Psoas muscle (tissue), 8 donors: ENCODE results near the gene DYNLT1. TPM values are rescaled to one million over a fixed set of nuclear protein-coding genes. Genes with fewer than 3 reads are reported as not detected.

Source experiments
- ATAC-seq, 4 donors: fragments of 200-7000 bp; cut with Tn5 transposase; one replicate each; pipeline ENCODE4 v1.9.1; 2020; ENCODE audit warnings: moderate library complexity in 3 of 4, mild to moderate bottlenecking in 2 of 4
- DNase-seq, 2 donors: peaks; one replicate each; pipeline ENCODE4 v3.0.0-alpha.2; 2020
- H3K27ac ChIP-seq: fragments of 200-600 bp; one replicate; pipeline ENCODE4 v1.8.0; 2022
- H3K27me3 ChIP-seq, 3 donors: fragments of 200-600 bp in 1 of 3; one replicate each; pipeline versions ENCODE4 v1.6.1 to v1.8.0; 2013 to 2022; ENCODE audit warnings: low read length in 2 of 3, mild to moderate bottlenecking in 2 of 3, moderate library complexity in 1 of 3; ENCODE audit not compliant: insufficient read depth in 3 of 3
- H3K36me3 ChIP-seq, 2 donors: fragments of 200-600 bp in 1 of 2; one replicate each; pipeline versions ENCODE4 v1.6.1 to v1.8.0; 2013 to 2022; ENCODE audit warnings: low read depth in 1 of 2, mild to moderate bottlenecking in 1 of 2, moderate library complexity in 1 of 2; ENCODE audit not compliant: insufficient read depth in 1 of 2
- H3K4me1 ChIP-seq: fragments of 200-600 bp; one replicate; pipeline ENCODE4 v1.8.0; 2022
- H3K4me3 ChIP-seq: fragments of 200-600 bp; one replicate; pipeline ENCODE4 v1.8.0; 2022; ENCODE audit warnings: mild to moderate bottlenecking
- H3K9me3 ChIP-seq: fragments of 200-600 bp; one replicate; pipeline ENCODE4 v1.8.0; 2022
- CTCF ChIP-seq: fragments of 200-600 bp; IDR thresholded peaks from one replicate; pipeline ENCODE4 v1.8.0; 2022; ENCODE audit warnings: antibody characterized with exemption
- WGBS, 3 donors: extraction: QIAGEN DNeasy Blood & Tissue Kit; methylation state at CpG; one replicate each; pipeline versions ENCODE4 v1.1.6 to v1.1.7; 2013; 5-methylcytosine and 5-hydroxymethylcytosine counted together
- intact Hi-C, 2 donors: fragments of 100-400 bp; cut with DNase I; formaldehyde crosslinking; loops; one replicate each; pipeline versions ENCODE4 v1.11.0 to v1.14.2; 2022
- polyA plus RNA-seq, 3 donors: library from polyadenylated mRNA; stranded (reverse); fragments of 200-250 nt; gene quantifications; one replicate each; pipeline ENCODE4 v1.2.3, GENCODE V29; 2013
- total RNA-seq, 4 donors: library from RNA; stranded (reverse); fragmentation: NEBNext Ultra II Directional in 2 of 4; extraction: Animal tissue kit (Norgen Biotek cat#: 25700) in 2 of 4; gene quantifications; one replicate each; pipeline versions ENCODE4 v1.2.1 to v1.2.4, GENCODE V29; 2021 to 2023
- donor health status: healthy with polysubstance abuse.
- donor health status: DM: no; HTN: no; CAD: no; lungs with moderate emphysema.
- donor health status: Bipolar disorder and iron deficiency.
- donor health status: healthy.
- donor health status: DM: yes; HTN: yes; CAD: no.
- donor health status: DM: no; HTN: no; CAD: no.
- donor health status: DM: no; HTN: no; CAD: no.
- donor health status: DM: yes; HTN: yes; CAD: no.

DYNLT1 gene
- total and polyA plus RNA-seq, 7 donors: 112 to 202 (median 146) TPM

DNA sequence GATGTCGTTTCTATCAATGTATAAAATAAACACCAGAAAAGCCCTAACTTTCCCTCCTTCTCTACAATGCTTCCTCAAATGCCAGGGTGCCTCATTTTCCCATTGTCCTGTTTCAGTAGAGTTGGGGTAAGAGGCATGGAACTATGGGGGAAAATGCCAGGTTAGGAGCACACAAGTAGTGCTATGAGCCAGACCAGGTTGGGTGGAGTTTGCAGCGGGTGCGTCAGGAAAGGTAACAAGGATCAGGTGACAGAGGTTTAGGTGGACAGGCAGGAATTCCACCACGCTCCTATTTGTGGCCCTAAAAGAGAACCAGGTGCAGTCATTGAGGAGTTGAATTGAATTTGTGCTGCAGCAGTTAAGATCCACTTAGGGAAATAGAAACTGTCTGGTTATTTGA lies 41.8 kb upstream of the DYNLT1 start:
- DNase-seq (no peak), ATAC-seq (no peak)
- 87 to 91% (median 89%) methylated on average over 4 of the region's 4 CpGs for WGBS, 3 donors
- Histone ChIP-seq H3K4me3 (no peak overlapping the region), H3K27me3 (no peaks in the 10 kb centered on the region), H3K4me1 (peaks cover 8% of the 10 kb centered on the region), H3K36me3 (peaks cover 0 to 9% of the 10 kb centered on the region in 2 donors), H3K27ac (no peak overlapping the region), H3K9me3 (no peaks in the 10 kb centered on the region)
- TF ChIP-seq CTCF: no peak
- intact Hi-C loops: no loop called here

DNA sequence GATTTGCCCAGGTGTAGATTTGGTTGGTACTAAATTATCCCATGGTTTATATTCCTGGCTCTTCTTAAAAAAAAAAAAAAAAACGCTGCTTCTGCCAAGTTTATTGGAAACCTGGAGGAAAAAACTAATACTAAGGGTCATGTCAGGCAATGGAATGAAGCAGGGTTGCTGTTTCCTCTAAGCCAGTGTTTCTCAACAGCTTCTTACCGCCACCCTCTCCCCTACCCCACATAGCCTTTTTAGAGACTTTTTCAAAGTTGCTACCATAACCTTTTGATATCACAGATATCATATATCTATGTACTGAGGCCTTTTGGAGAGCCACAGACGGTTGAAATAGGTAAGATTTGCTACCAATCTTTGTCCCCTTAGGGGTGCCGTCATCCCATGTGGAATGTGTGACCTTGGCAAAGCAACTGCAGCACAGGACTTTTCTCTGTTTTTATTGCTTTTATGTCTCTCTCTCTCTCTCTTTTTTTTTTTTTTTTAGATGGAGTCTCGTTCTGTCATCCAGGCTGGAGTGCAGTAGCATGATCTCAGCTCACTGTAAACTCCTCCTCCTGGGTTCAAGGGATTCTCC lies 40.3 kb upstream of the DYNLT1 start:
- ATAC-seq (peak in 2 of 4 donors; percentile 16 to 42), DNase-seq (no peak)
- peaks cover 0 to 9% of the 10 kb centered on the region in 2 donors for H3K36me3 ChIP-seq

DNA sequence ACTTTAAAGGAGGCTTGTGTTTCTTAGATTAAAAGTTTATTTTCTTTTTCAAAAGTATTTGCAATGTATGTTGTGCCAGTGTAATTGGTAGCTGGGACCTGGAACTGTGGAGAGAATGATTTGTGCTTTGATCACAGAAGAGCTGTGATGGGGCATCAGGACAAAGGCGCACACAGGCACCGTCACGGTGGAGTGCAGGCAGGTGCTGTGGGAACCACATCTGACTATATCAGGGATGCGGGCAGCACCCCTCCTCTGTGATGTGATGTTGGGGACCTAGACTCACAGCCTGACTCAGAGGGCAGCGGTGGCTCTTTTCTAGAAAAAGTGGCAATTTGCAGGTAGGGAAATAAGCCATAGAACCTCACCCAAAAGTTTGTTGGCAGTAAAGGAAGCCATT lies 39.8 kb upstream of the DYNLT1 start:
- intact Hi-C loops: no loop called here
- no peak for TF ChIP-seq CTCF
- Histone ChIP-seq H3K4me3 (no peak overlapping the region), H3K9me3 (no peaks in the 10 kb centered on the region), H3K4me1 (peaks cover 8% of the 10 kb centered on the region), H3K27me3 (no peaks in the 10 kb centered on the region), H3K36me3 (peaks cover 0 to 9% of the 10 kb centered on the region in 2 donors), H3K27ac (no peak overlapping the region)
- WGBS, 3 donors: 90 to 98% (median 95%) methylated on average over 5 of the region's 5 CpGs
- no peak for DNase-seq
- no peak for ATAC-seq

More for the DNA sequence above, 40.3 kb upstream of the DYNLT1 start:
- no peaks in the 10 kb centered on the region for H3K9me3 ChIP-seq
- no peak overlapping the region for H3K4me3 ChIP-seq
- 19 to 50% (median 20%) methylated on average over 5 of the region's 5 CpGs for WGBS, 3 donors
- TF ChIP-seq CTCF: no peak
- peaks cover 8% of the 10 kb centered on the region for H3K4me1 ChIP-seq
- no peak overlapping the region for H3K27ac ChIP-seq
- no peaks in the 10 kb centered on the region for H3K27me3 ChIP-seq
- intact Hi-C loops: no loop called here

DNA sequence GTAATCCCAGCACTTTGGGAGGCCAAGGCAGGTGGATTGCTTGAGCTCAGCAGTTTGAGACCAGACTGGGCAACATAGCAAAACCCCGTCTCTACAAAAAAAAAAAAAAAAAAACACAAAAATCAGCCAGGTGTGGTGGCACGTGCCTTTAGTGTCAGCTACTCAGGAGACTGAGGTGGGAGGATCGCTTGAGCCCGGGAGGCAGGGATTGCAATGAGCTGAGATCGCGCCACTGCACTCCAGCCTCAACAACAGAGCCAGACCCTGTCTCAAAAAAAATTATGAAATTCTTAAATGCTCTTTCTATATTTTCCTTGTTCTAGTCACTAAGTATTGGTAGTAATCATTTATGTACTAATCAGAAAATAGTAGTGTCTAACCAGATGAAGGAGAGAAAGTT lies 35.9 kb upstream of the DYNLT1 start:
- no peaks in the 10 kb centered on the region for H3K9me3 ChIP-seq
- peaks cover 8% of the 10 kb centered on the region for H3K4me1 ChIP-seq
- H3K27ac ChIP-seq: no peak overlapping the region
- no peak for ATAC-seq
- WGBS, 3 donors: 92 to 97% (median 94%) methylated on average over 6 of the region's 6 CpGs
- intact Hi-C loops: no loop called here
- no peak overlapping the region for H3K4me3 ChIP-seq
- DNase-seq: no peak
- no peaks in the 10 kb centered on the region for H3K27me3 ChIP-seq
- TF ChIP-seq CTCF: no peak
- H3K36me3 ChIP-seq: peaks cover 0 to 9% of the 10 kb centered on the region in 2 donors

DNA sequence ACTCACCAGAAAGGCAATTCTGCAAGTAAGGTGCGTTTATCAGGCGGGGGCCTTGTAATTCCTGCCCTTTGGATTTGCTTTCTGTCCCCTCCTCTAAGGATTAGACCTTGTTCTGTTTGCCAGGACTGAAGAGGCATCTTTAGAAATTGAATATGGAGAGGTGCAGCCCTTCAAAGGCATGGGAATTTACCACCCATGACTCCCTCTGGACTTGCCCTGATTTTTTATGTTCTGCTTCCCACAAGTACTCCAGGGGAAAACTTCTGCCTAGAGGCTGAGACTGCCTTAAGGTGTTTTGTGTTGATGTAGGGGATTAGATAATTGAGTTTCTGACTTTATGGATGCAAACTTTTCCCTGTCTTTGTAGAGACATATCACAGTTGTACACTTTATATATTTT lies 35.5 kb upstream of the DYNLT1 start:
- ATAC-seq: no peak
- peaks cover 7% of the 10 kb centered on the region for H3K4me1 ChIP-seq
- DNase-seq: no peak
- no peak overlapping the region for H3K27ac ChIP-seq
- H3K27me3 ChIP-seq: no peaks in the 10 kb centered on the region
- WGBS, 3 donors: 84 to 97% (median 88%) methylated on average over 2 of the region's 2 CpGs
- no peak overlapping the region for H3K4me3 ChIP-seq
- intact Hi-C loops: no loop called here
- TF ChIP-seq CTCF: no peak
- no peaks in the 10 kb centered on the region for H3K9me3 ChIP-seq
- peaks cover 0 to 9% of the 10 kb centered on the region in 2 donors for H3K36me3 ChIP-seq
